ENCODE data around the gene NLRX1.
A peak's percentile ranks its signal among the peaks of the same experiment; 100 is the strongest.

The NLRX1 gene

DNA sequence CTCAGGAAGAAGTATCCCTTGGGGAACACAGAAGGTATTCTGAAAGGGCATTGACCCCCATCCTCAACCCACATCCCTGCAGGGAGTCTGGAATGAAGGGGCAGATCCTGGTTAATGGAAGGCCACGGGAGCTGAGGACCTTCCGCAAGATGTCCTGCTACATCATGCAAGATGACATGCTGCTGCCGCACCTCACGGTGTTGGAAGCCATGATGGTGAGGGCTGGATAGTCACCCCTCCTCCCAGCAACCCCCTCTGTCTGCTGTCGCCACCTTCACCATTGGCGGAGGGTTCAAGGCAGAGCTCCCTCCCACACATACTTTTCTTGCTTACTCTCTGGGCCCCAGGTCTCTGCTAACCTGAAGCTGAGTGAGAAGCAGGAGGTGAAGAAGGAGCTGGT is 14.3 kb upstream of the NLRX1 start:
- TF ChIP-seq, protein P1, sequence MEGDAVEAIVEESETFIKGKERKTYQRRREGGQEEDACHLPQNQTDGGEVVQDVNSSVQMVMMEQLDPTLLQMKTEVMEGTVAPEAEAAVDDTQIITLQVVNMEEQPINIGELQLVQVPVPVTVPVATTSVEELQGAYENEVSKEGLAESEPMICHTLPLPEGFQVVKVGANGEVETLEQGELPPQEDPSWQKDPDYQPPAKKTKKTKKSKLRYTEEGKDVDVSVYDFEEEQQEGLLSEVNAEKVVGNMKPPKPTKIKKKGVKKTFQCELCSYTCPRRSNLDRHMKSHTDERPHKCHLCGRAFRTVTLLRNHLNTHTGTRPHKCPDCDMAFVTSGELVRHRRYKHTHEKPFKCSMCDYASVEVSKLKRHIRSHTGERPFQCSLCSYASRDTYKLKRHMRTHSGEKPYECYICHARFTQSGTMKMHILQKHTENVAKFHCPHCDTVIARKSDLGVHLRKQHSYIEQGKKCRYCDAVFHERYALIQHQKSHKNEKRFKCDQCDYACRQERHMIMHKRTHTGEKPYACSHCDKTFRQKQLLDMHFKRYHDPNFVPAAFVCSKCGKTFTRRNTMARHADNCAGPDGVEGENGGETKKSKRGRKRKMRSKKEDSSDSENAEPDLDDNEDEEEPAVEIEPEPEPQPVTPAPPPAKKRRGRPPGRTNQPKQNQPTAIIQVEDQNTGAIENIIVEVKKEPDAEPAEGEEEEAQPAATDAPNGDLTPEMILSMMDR (IDR thresholded peaks at IDR 0.05; ENCODE audit: low read length, missing control alignments), result no peak
- no peak for DNase-seq (ENCODE audit: low read depth)
- H3K4me3 ChIP-seq (replicated peaks; ENCODE audit: low read depth, low read length), result no peak overlapping the region

DNA sequence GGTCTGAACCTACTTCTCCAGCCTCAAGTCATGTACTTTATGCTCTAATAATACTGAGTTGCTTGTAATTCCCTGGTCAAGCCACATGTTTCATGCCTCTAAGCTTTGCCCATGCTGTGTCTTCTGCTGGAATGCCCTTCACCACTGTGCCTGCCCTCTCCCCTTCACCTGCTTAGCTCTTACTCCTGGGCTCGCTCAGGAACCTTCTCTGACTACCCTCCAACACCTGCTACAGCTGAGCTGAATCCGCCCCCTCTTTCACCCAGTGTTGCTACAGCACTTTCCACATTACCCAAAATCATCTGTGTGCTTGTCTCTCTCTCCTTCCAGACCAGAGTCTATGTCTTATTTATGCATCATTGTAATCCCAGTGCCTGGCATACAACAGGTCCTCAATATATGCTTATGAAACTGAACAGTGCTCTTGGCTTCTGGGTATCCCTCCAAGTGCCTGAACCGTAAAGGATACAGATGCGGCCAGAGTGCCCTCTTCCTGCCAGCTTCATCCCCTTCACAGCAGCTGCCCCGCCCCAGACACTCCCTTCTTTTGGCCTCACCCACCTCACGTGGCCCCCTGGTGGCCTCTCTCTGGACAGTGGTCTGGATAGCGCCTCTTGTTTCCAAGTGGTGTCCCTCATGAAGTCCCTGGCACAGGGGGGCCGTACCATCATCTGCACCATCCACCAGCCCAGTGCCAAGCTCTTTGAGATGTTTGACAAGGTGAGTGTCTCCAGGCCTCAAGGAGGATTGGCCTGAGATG is 12.6 kb upstream of the NLRX1 start:
- TF ChIP-seq, protein P1 (IDR thresholded peaks at IDR 0.05; ENCODE audit: low read length, missing control alignments), result peak; percentile 4
- H3K4me3 ChIP-seq (replicated peaks; ENCODE audit: low read depth, low read length), result no peak overlapping the region
- no peak for DNase-seq (ENCODE audit: low read depth)

DNA sequence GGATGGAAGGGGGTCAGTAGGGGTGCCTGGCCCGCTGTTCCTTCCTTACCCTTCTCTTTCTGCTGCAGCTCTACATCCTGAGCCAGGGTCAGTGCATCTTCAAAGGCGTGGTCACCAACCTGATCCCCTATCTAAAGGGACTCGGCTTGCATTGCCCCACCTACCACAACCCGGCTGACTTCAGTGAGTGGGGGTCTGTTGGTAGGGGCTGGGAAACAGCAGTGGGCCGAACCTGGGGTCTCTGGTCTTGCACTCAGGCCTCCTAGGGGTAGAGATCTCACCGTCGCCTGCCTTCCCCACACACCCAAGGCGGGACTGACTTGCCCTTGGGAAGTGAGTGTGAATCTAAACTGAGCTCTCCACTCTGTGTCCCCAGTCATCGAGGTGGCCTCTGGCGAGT is 12.0 kb upstream of the NLRX1 start:
- no peak for DNase-seq (ENCODE audit: low read depth)
- no peak overlapping the region for H3K4me3 ChIP-seq (replicated peaks; ENCODE audit: low read depth, low read length)
- TF ChIP-seq, protein P1 (IDR thresholded peaks at IDR 0.05; ENCODE audit: low read length, missing control alignments), result no peak

DNA sequence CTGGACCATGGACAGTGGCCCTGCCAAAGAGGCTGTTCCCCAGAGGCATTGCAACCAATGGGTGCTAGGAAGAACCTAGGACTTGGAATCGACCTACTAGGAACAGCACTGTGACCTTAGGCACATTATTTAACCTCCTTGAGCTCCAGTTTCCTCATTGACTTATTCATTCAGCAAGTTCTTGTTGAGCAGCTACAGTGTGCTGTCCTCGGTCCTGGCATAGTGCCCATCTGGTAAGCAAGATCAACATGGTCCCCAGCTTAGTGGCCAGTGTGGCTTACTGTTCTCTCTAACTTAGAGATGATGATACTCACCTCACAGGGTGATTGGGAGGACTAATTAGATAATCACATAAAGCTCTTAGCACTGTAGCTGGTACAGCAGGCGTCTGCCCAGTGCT is 11.5 kb upstream of the NLRX1 start:
- DNase-seq (ENCODE audit: low read depth), result no peak
- no peak overlapping the region for H3K4me3 ChIP-seq (replicated peaks; ENCODE audit: low read depth, low read length)
- TF ChIP-seq, protein P1 (IDR thresholded peaks at IDR 0.05; ENCODE audit: low read length, missing control alignments), result no peak

DNA sequence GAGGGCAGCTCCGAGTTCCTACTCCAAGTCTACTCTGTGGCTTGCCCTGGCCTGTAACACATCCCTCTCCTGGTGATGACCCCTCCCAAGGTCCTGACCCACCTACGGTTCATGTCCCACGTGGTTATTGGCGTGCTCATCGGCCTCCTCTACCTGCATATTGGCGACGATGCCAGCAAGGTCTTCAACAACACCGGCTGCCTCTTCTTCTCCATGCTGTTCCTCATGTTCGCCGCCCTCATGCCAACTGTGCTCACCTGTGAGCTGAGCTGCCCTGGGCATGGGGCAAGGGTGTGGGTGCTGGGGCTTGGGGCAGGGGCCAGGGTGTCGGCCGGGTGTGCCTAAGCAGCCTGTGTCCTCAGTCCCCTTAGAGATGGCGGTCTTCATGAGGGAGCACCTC is 10.1 kb upstream of the NLRX1 start:
- TF ChIP-seq, protein P1 (IDR thresholded peaks at IDR 0.05; ENCODE audit: low read length, missing control alignments), result no peak
- DNase-seq (ENCODE audit: low read depth), result no peak
- H3K4me3 ChIP-seq (replicated peaks; ENCODE audit: low read depth, low read length), result no peak overlapping the region

DNA sequence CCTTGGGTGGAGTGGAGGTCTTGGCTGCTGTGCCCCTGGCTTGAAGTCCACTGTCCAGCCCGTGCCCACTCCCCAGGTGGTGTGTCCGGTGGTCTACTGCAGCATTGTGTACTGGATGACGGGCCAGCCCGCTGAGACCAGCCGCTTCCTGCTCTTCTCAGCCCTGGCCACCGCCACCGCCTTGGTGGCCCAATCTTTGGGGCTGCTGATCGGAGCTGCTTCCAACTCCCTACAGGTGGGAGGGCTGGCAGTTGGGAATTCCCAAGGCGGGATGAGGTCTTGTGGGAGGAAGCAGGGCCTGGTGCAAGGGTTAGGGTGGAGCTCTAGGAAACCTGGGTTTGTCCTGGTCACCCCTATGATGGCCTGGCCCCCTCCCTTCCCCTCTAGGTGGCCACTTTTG is 8.4 kb upstream of the NLRX1 start:
- no peak for DNase-seq (ENCODE audit: low read depth)
- H3K4me3 ChIP-seq (replicated peaks; ENCODE audit: low read depth, low read length), result no peak overlapping the region
- TF ChIP-seq, protein P1 (IDR thresholded peaks at IDR 0.05; ENCODE audit: low read length, missing control alignments), result no peak

DNA sequence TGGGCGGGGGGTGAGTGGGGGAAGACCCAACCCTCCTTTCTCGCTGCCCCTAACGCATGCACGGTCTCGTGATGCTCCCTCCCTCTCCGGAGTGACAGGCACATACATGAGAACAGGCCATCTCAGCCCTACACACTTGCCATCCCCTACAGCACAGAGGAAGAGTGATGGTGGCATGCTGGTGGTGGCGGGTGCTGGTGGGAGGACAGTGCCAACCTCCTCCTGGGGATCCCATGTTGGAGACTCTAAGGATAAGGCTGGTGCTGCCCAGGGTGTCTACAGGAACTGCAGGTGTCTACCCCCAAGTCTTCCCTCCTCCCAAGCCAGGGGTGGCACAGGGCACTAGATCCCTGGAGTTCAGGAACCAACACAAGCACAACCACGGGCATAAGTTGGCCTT is 6.7 kb upstream of the NLRX1 start:
- no peak for DNase-seq (ENCODE audit: low read depth)
- TF ChIP-seq, protein P1 (IDR thresholded peaks at IDR 0.05; ENCODE audit: low read length, missing control alignments), result no peak
- no peak overlapping the region for H3K4me3 ChIP-seq (replicated peaks; ENCODE audit: low read depth, low read length)

Measured in fibroblast of pulmonary artery (primary cell).